ENCODE results near the gene ARHGAP12. TPM values are rescaled to one million over a fixed set of nuclear protein-coding genes. Genes with fewer than 3 reads are reported as not detected.

Gene ARHGAP12
- total RNA-seq, 1 donor from 2014 or later = 68.9 TPM

DNA sequence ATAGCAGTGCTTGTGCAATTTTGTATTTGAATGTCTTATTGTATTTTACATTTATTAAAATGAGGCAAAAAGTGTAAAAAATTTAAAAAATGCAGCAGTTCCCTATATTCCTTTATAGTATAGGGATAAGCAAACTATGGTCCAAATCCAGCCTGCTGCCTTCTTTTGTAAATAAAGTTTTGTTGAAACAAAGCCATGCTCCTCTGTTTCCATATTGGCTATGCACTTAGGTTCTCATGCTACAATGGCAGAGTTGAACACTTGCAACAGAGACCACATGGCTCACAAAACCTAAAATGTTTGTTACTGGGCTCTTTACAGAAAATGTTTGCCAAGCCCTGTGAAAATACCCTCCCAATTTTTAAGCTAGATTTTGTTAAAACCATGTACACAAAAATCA lies 50.1 kb downstream of the ARHGAP12 start:
- no peaks in the 10 kb centered on the region for H3K9me3 ChIP-seq (ENCODE audit: low read depth)
- H3K79me2 ChIP-seq (ENCODE audit: low read depth) = peaks cover 48% of the 10 kb centered on the region
- no peak overlapping the region for H3K4me3 Mint-ChIP-seq
- no peaks in the 10 kb centered on the region for H3K36me3 ChIP-seq
- no peak overlapping the region for H3K27ac Mint-ChIP-seq
- DNase-seq (ENCODE audit: low spot score) = no peak
- H3K4me1 Mint-ChIP-seq = peaks cover 7% of the 10 kb centered on the region
- H3K27ac ChIP-seq = no peak overlapping the region
- no peaks in the 10 kb centered on the region for H3K27me3 Mint-ChIP-seq (ENCODE audit: insufficient read depth, low read depth)
- no peaks in the 10 kb centered on the region for H3K4me1 ChIP-seq
- H3K4me2 ChIP-seq = no peak overlapping the region
- H3K9ac ChIP-seq = no peak overlapping the region
- H3K27me3 ChIP-seq = no peaks in the 10 kb centered on the region
- H3K4me3 ChIP-seq = no peak overlapping the region
- no peaks in the 10 kb centered on the region for H4K20me1 ChIP-seq (ENCODE audit: low read depth)
- no peaks in the 10 kb centered on the region for H3K9me3 Mint-ChIP-seq
- H2AFZ ChIP-seq (replicated peaks) = no peak overlapping the region
- H3K36me3 Mint-ChIP-seq = peaks cover 12% of the 10 kb centered on the region
- no peaks in the 10 kb centered on the region for H3F3A ChIP-seq (ENCODE audit: low read depth)
- TF ChIP-seq, protein P1, sequence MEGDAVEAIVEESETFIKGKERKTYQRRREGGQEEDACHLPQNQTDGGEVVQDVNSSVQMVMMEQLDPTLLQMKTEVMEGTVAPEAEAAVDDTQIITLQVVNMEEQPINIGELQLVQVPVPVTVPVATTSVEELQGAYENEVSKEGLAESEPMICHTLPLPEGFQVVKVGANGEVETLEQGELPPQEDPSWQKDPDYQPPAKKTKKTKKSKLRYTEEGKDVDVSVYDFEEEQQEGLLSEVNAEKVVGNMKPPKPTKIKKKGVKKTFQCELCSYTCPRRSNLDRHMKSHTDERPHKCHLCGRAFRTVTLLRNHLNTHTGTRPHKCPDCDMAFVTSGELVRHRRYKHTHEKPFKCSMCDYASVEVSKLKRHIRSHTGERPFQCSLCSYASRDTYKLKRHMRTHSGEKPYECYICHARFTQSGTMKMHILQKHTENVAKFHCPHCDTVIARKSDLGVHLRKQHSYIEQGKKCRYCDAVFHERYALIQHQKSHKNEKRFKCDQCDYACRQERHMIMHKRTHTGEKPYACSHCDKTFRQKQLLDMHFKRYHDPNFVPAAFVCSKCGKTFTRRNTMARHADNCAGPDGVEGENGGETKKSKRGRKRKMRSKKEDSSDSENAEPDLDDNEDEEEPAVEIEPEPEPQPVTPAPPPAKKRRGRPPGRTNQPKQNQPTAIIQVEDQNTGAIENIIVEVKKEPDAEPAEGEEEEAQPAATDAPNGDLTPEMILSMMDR (IDR thresholded peaks at IDR 0.05) = no peak
- no peak for TF ChIP-seq EZH2phosphoT487 (IDR thresholded peaks at IDR 0.05)
- TF ChIP-seq EZH2 (IDR thresholded peaks at IDR 0.05) = no peak

GRCh38 chr10:31876652-31877352 lies 51.8 kb downstream of the ARHGAP12 start:
- peaks cover 7% of the 10 kb centered on the region for H3K4me1 Mint-ChIP-seq
- H4K20me1 ChIP-seq (ENCODE audit: low read depth) = peaks cover 4% of the 10 kb centered on the region
- no peaks in the 10 kb centered on the region for H3F3A ChIP-seq (ENCODE audit: low read depth)
- H3K27me3 ChIP-seq = no peaks in the 10 kb centered on the region
- no peak overlapping the region for H3K27ac ChIP-seq
- no peak overlapping the region for H3K27ac Mint-ChIP-seq
- H3K79me2 ChIP-seq (ENCODE audit: low read depth) = peaks cover 50% of the 10 kb centered on the region
- no peak overlapping the region for H3K4me3 ChIP-seq
- no peak overlapping the region for H3K9ac ChIP-seq
- H3K9me3 Mint-ChIP-seq = no peaks in the 10 kb centered on the region
- no peaks in the 10 kb centered on the region for H3K27me3 Mint-ChIP-seq (ENCODE audit: insufficient read depth, low read depth)
- H3K36me3 Mint-ChIP-seq = peaks cover 9% of the 10 kb centered on the region
- H3K36me3 ChIP-seq = no peaks in the 10 kb centered on the region
- DNase-seq (ENCODE audit: low spot score) = no peak
- no peak overlapping the region for H3K4me2 ChIP-seq
- no peak overlapping the region for H2AFZ ChIP-seq (replicated peaks)
- no peaks in the 10 kb centered on the region for H3K9me3 ChIP-seq (ENCODE audit: low read depth)
- TF ChIP-seq, protein P1 (IDR thresholded peaks at IDR 0.05) = no peak
- no peak for TF ChIP-seq EZH2 (IDR thresholded peaks at IDR 0.05)
- TF ChIP-seq EZH2phosphoT487 (IDR thresholded peaks at IDR 0.05) = no peak
- no peak overlapping the region for H3K4me3 Mint-ChIP-seq
- H3K4me1 ChIP-seq = no peaks in the 10 kb centered on the region

DNA sequence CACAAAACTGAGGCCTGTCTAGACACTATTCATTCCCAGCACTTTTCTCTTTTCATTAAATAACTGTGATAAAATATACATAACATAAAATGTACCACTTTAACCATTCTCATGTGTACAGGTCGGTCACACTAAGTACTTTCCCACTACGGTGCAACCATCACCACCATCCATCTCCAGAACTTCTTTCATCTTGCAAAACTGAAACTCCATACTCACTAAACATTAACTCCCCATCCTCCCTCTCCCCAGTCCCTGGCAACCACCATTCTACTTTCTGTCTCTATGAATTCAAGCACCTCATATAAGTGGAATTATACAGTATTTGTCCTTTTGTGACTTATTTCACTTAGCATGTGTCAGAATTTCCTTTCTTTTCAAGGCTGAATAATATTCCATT lies 53.0 kb downstream of the ARHGAP12 start:
- Histone ChIP-seq H3K27me3 (no peaks in the 10 kb centered on the region), H2AFZ (replicated peaks) (no peak overlapping the region), H3K4me3 (no peak overlapping the region), H3F3A (ENCODE audit: low read depth) (no peaks in the 10 kb centered on the region), H4K20me1 (ENCODE audit: low read depth) (peaks cover 13% of the 10 kb centered on the region), H3K4me2 (no peak overlapping the region), H3K79me2 (ENCODE audit: low read depth) (peaks cover 61% of the 10 kb centered on the region), H3K9me3 (ENCODE audit: low read depth) (no peaks in the 10 kb centered on the region), H3K27ac (no peak overlapping the region), H3K4me1 (no peaks in the 10 kb centered on the region), H3K36me3 (no peaks in the 10 kb centered on the region), H3K9ac (no peak overlapping the region)
- Mint-ChIP-seq H3K27me3 (ENCODE audit: insufficient read depth, low read depth) (no peaks in the 10 kb centered on the region), H3K4me1 (peaks cover 7% of the 10 kb centered on the region), H3K27ac (no peak overlapping the region), H3K4me3 (no peak overlapping the region), H3K36me3 (peaks cover 7% of the 10 kb centered on the region), H3K9me3 (no peaks in the 10 kb centered on the region)
- DNase-seq (ENCODE audit: low spot score) = no peak
- no peak for TF ChIP-seq EZH2 (IDR thresholded peaks at IDR 0.05)
- no peak for TF ChIP-seq EZH2phosphoT487 (IDR thresholded peaks at IDR 0.05)
- TF ChIP-seq, protein P1 (IDR thresholded peaks at IDR 0.05) = no peak

All from neural progenitor cell (in vitro differentiated cells).